Stomach (tissue), 19 donors: ENCODE data around the gene RHO. TPM values are rescaled to one million over a fixed set of nuclear protein-coding genes. Genes with fewer than 3 reads are reported as not detected.
A peak's percentile ranks its signal among the peaks of the same experiment; 100 is the strongest.
"Not testable (repeated sequence)": the region's sequence is repeated elsewhere in the genome, so short reads cannot be mapped to it uniquely, and the experiment has no call there.

Experiments used
- DNase-seq, 2 donors: peaks; one replicate each; pipeline versions ENCODE4 v3.0.0 to v3.0.0-alpha.2; 2013 to 2019
- H3K27ac ChIP-seq, 5 donors: fragments of 200-600 bp in 4 of 5; sonication (generic) in 4 of 5; one replicate each; pipeline ENCODE4 v1.5.1; 2013 to 2019; ENCODE audit warnings: mild to moderate bottlenecking in 1 of 5, moderate library complexity in 1 of 5
- H3K27me3 ChIP-seq, 3 donors: fragments of 200-600 bp; sonication (generic); one replicate each; pipeline ENCODE4 v1.5.1; 2017 to 2019; ENCODE audit warnings: mixed run types in 1 of 3
- H3K36me3 ChIP-seq, 4 donors: fragments of 200-600 bp; sonication (generic); 1 replicate in 3 of 4; 2 replicates in 1 of 4; pipeline ENCODE4 v1.5.1; 2016 to 2019
- H3K4me1 ChIP-seq, 4 donors: fragments of 200-600 bp; sonication (generic); one replicate each; pipeline ENCODE4 v1.5.1; 2016 to 2019
- H3K4me3 ChIP-seq, 4 donors: fragments of 200-600 bp; sonication (generic) in 3 of 4; one replicate each; pipeline ENCODE4 v1.5.1; 2016 to 2019; ENCODE audit warnings: mild to moderate bottlenecking in 1 of 4
- H3K9me3 ChIP-seq, 4 donors: fragments of 200-600 bp; sonication (generic); one replicate each; pipeline ENCODE4 v1.5.1; 2016 to 2019
- EP300 ChIP-seq: sonication (generic); formaldehyde crosslinking; IDR thresholded peaks from one replicate; pipeline ENCODE4 v1.6.1; 2017; ENCODE audit warnings: antibody characterized with exemption
- POLR2A ChIP-seq, 4 donors: fragments of 450-650 bp; IDR thresholded peaks; one replicate each; pipeline ENCODE4 v1.6.1; 2016; ENCODE audit warnings: antibody characterized with exemption in 4 of 4, control low read depth in 2 of 4, mild to moderate bottlenecking in 1 of 4, moderate library complexity in 1 of 4
- POLR2AphosphoS5 ChIP-seq, 3 donors: sonication (generic); formaldehyde crosslinking; IDR thresholded peaks; one replicate each; pipeline ENCODE4 v1.6.1; 2016; ENCODE audit warnings: antibody characterized with exemption in 3 of 3
- WGBS, 5 donors: extraction: QIAGEN DNeasy Blood & Tissue Kit in 3 of 5; methylation state at CpG; one replicate each; pipeline versions ENCODE4 v1.1.5 to v1.1.7; 2013 to 2018; 5-methylcytosine and 5-hydroxymethylcytosine counted together
- intact Hi-C: fragments of 100-400 bp; cut with DNase I; formaldehyde crosslinking; loops from one replicate; pipeline ENCODE4 v1.15.1; 2023; ENCODE audit warnings: low total_unique reads
- long read RNA-seq, 10 donors: transcript quantifications; one replicate each; lab custom pipeline, GENCODE V29; 2026
- polyA plus RNA-seq, 3 donors: library from polyadenylated mRNA; stranded (reverse); fragments of 200-250 nt; gene quantifications; one replicate each; pipeline ENCODE4 v1.2.3, GENCODE V29; 2013
- total RNA-seq, 5 donors: library from RNA; depleted of rRNA; stranded (reverse); fragments of >200 nt; gene quantifications; one replicate each; pipeline versions ENCODE4 v1.1.0 to v1.2.3, GENCODE V29; 2014 to 2016
- TF ChIP-seq, protein P1 (sequence below), 7 experiments: fragments of 450-650 bp in 4 of 7; fragments of 200-600 bp in 3 of 7; sonication (generic) in 3 of 7; IDR thresholded peaks; one replicate each; pipeline ENCODE4 v1.5.1; 2016 to 2019; ENCODE audit warnings: antibody characterized with exemption in 7 of 7, control low read depth in 2 of 7, mild to moderate bottlenecking in 1 of 7
- donor health status: healthy with polysubstance abuse.
- donor health status: Bipolar disorder and iron deficiency.
- donor health status: healthy.

The RHO gene
- not detected for total RNA-seq
- polyA plus RNA-seq, result not detected
- long read RNA-seq, donor 1, result 0 reads
- long read RNA-seq, donor 2, result 0 reads
- long read RNA-seq, donor 3, result 0 reads
- long read RNA-seq, donor 4, result 0 reads
- long read RNA-seq, donor 5, result 0 reads
- long read RNA-seq, donor 6, result 0 reads
- long read RNA-seq, donor 7, result 0 reads
- long read RNA-seq, donor 8, result 0 reads
- long read RNA-seq, donor 9, result 0 reads
- long read RNA-seq, donor 10, result 0 reads

DNA sequence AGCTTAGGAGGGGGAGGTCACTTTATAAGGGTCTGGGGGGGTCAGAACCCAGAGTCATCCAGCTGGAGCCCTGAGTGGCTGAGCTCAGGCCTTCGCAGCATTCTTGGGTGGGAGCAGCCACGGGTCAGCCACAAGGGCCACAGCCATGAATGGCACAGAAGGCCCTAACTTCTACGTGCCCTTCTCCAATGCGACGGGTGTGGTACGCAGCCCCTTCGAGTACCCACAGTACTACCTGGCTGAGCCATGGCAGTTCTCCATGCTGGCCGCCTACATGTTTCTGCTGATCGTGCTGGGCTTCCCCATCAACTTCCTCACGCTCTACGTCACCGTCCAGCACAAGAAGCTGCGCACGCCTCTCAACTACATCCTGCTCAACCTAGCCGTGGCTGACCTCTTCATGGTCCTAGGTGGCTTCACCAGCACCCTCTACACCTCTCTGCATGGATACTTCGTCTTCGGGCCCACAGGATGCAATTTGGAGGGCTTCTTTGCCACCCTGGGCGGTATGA, at the start of gene RHO:
Gene RHO (plus strand): TSS at position 51 of the 512 bp plus-strand sequence. CDS start 95 bp downstream, at position 146.
- Histone ChIP-seq H3K4me1 (peaks cover 0 to 4% (median 2%) of the 10 kb centered on the region in 4 donors), H3K27ac (no peak within 1 kb of the TSS), H3K27me3 (no peaks in the 10 kb centered on the region), H3K9me3 (no peaks in the 10 kb centered on the region), H3K36me3 (no peaks in the 10 kb centered on the region), H3K4me3 (no peak within 1 kb of the TSS)
- no peak for DNase-seq
- intact Hi-C loops, result no loop called here
- no peak for TF ChIP-seq POLR2AphosphoS5 (IDR thresholded peaks at IDR 0.05)
- TF ChIP-seq, protein P1, sequence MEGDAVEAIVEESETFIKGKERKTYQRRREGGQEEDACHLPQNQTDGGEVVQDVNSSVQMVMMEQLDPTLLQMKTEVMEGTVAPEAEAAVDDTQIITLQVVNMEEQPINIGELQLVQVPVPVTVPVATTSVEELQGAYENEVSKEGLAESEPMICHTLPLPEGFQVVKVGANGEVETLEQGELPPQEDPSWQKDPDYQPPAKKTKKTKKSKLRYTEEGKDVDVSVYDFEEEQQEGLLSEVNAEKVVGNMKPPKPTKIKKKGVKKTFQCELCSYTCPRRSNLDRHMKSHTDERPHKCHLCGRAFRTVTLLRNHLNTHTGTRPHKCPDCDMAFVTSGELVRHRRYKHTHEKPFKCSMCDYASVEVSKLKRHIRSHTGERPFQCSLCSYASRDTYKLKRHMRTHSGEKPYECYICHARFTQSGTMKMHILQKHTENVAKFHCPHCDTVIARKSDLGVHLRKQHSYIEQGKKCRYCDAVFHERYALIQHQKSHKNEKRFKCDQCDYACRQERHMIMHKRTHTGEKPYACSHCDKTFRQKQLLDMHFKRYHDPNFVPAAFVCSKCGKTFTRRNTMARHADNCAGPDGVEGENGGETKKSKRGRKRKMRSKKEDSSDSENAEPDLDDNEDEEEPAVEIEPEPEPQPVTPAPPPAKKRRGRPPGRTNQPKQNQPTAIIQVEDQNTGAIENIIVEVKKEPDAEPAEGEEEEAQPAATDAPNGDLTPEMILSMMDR (IDR thresholded peaks at IDR 0.05), result no peak
- TF ChIP-seq POLR2A (IDR thresholded peaks at IDR 0.05), result no peak
- TF ChIP-seq EP300, result no peak
- WGBS, 5 donors, result 89 to 94% (median 93%) methylated on average over 18 of the region's 18 CpGs

- peak in 1 of 2 donors; percentile 62 for DNase-seq
- 55 to 73% (median 67%) methylated on average over 4 to 8 of the region's 11 CpGs for whole genome bisulfite sequencing, 5 donors
- not testable (repeated sequence) for H3K4me3 ChIP-seq, H3K27me3 ChIP-seq, H3K9me3 ChIP-seq
- Histone ChIP-seq H3K36me3 (peaks cover 14 to 99% (median 95%) of the 10 kb centered on the region in 4 donors), H3K27ac (peak overlapping the region in 1 of 5 donors; percentile 25), H3K4me1 (peaks cover 0 to 24% (median 4%) of the 10 kb centered on the region in 4 donors)
- intact Hi-C loops, result loop anchor here (5.0 to 10.0 kb wide), 2 partner anchors 346 to 444 kb away; no protein-coding TSS in a partner anchor
Observed at GRCh38 chr3:129481225-129481765, 47.1 kb upstream of the RHO start.

DNA sequence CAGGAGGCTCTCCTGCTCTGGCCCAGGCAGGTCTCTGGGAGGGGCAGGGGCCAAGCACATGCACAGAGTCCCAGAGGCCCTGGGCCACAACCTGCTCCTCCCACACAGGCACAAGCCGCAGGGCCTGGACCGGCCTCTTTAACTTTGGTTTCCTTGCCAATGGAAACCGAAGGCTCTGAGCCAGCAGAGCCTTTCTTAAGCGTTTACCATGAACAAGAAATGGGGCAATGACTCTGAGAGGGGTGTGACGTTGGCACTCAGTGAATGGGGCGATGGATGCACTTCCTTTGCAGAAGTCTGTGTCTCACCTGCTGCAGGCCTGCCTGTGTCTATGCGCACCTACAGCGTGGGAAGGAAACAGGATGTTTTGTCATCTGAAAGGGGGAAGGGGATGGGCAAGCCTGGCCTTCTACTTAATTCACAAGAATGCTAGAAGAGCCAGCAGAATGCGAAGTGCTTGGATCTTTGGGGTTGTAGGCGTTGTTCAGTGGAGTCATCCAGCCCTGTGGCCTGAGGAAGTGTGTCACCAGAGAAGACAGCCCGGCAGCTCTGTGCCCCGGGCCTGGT, 46.6 kb upstream of the RHO start:
- intact Hi-C loops, result loop anchor here (5.0 to 10.0 kb wide), 2 partner anchors 345 to 443 kb away; no protein-coding TSS in a partner anchor
- H3K9me3 ChIP-seq, result no peaks in the 10 kb centered on the region
- H3K27me3 ChIP-seq, result no peaks in the 10 kb centered on the region
- H3K27ac ChIP-seq, result peak overlapping the region in 1 of 5 donors; percentile 25
- 59 to 74% (median 63%) methylated on average over 12 of the region's 12 CpGs for WGBS, 5 donors
- no peak overlapping the region for H3K4me3 ChIP-seq
- TF ChIP-seq, protein P1 (IDR thresholded peaks at IDR 0.05), result no peak
- TF ChIP-seq POLR2A (IDR thresholded peaks at IDR 0.05), result no peak
- peaks cover 10 to 99% (median 89%) of the 10 kb centered on the region in 4 donors for H3K36me3 ChIP-seq
- peaks cover 0 to 24% (median 4%) of the 10 kb centered on the region in 4 donors for H3K4me1 ChIP-seq
- DNase-seq, result peak; percentile 29 to 52

GRCh38 chr3:129482721-129483120, 45.7 kb upstream of the RHO start:
- H3K27ac ChIP-seq, result no peak overlapping the region
- intact Hi-C loops, result loop anchor here (5.0 to 10.0 kb wide), 2 partner anchors 345 to 442 kb away; no protein-coding TSS in a partner anchor
- TF ChIP-seq EP300 (no peak), POLR2A (IDR thresholded peaks at IDR 0.05) (no peak), POLR2AphosphoS5 (IDR thresholded peaks at IDR 0.05) (no peak)
- TF ChIP-seq, protein P1 (IDR thresholded peaks at IDR 0.05), result no peak
- WGBS, 5 donors, result 70 to 94% (median 82%) methylated on average over 1 of the region's 1 CpG
- peaks cover 10 to 99% (median 84%) of the 10 kb centered on the region in 4 donors for H3K36me3 ChIP-seq
- peaks cover 0 to 24% (median 4%) of the 10 kb centered on the region in 4 donors for H3K4me1 ChIP-seq
- no peaks in the 10 kb centered on the region for H3K9me3 ChIP-seq
- no peaks in the 10 kb centered on the region for H3K27me3 ChIP-seq
- H3K4me3 ChIP-seq, result no peak overlapping the region
- DNase-seq, result no peak
